ENCODE data around the gene HYPK.

Gene HYPK

GRCh38 chr15:43772624-43773023 is 27.8 kb upstream of the HYPK start:
- no peak for DNase-seq (ENCODE audit: low spot score)
- no peak for TF ChIP-seq CTCF (conservative IDR thresholded peaks at IDR 0.05; ENCODE audit: low read depth)
- POLR2A ChIA-PET (ENCODE audit: low non-redundant PET): no interaction called here
- H3K27ac ChIP-seq: no peak overlapping the region
- CTCF ChIA-PET: interaction anchor here (0.6 to 0.7 kb wide), 2 partner anchors 20 to 315 kb away, joined by 3 read pairs; no protein-coding TSS in a partner anchor

GRCh38 chr15:43774062-43774461 is 26.3 kb upstream of the HYPK start:
- POLR2A ChIA-PET (ENCODE audit: low non-redundant PET): no interaction called here
- no peak for TF ChIP-seq CTCF (conservative IDR thresholded peaks at IDR 0.05; ENCODE audit: low read depth)
- H3K27ac ChIP-seq: peak overlapping the region; percentile 39
- CTCF ChIA-PET: no interaction called here
- DNase-seq (ENCODE audit: low spot score): no peak

- peak; percentile 71 for TF ChIP-seq CTCF (conservative IDR thresholded peaks at IDR 0.05; ENCODE audit: low read depth)
- ChIA-PET CTCF (interaction anchor here (0.7 kb wide), 1 partner anchor 21 kb away, joined by 4 read pairs; no protein-coding TSS in a partner anchor), POLR2A (ENCODE audit: low non-redundant PET) (no interaction called here)
- peak; percentile 66 for DNase-seq (ENCODE audit: low spot score)
- peak overlapping the region; percentile 93 for H3K27ac ChIP-seq
These were observed 24.9 kb upstream of the HYPK start for GRCh38 chr15:43775411-43775965.

- H3K27ac ChIP-seq: peak overlapping the region; percentile 93
- DNase-seq (ENCODE audit: low spot score): no peak
- ChIA-PET CTCF (interaction anchor here (1.7 kb wide), 1 partner anchor 335 kb away, joined by 5 read pairs; no protein-coding TSS in a partner anchor), POLR2A (ENCODE audit: low non-redundant PET) (interaction anchor here (0.6 to 0.8 kb wide), 2 partner anchors 12 to 30 kb away, joined by 3 to 10 read pairs; no protein-coding TSS in a partner anchor)
- TF ChIP-seq CTCF (conservative IDR thresholded peaks at IDR 0.05; ENCODE audit: low read depth): no peak
These were observed 24.2 kb upstream of the HYPK start for GRCh38 chr15:43776101-43776717.

GRCh38 chr15:43776718-43777266 is 23.6 kb upstream of the HYPK start, which contains the start of gene ELL3:
Gene ELL3, minus strand, starts transcription at chr15:43776966. Its CDS starts 65 bp downstream, at chr15:43776901.
- POLR2A ChIA-PET (ENCODE audit: low non-redundant PET): interaction anchor here (0.5 to 1.0 kb wide), 4 partner anchors 9 to 33 kb away, joined by 3 to 10 read pairs (median 4); no protein-coding TSS in a partner anchor
- CTCF ChIA-PET: interaction anchor here (0.6 to 1.7 kb wide), 3 partner anchors 13 to 394 kb away, joined by 3 to 5 read pairs (median 4); no protein-coding TSS in a partner anchor
- TF ChIP-seq CTCF (conservative IDR thresholded peaks at IDR 0.05; ENCODE audit: low read depth): no peak
- peak; percentile 83 for DNase-seq (ENCODE audit: low spot score)
- peak within 1 kb of the TSS; percentile 93 for H3K27ac ChIP-seq

GRCh38 chr15:43777267-43777914 is 23.0 kb upstream of the HYPK start:
- CTCF ChIA-PET: interaction anchor here (0.6 to 1.7 kb wide), 3 partner anchors 13 to 394 kb away, joined by 3 to 5 read pairs (median 4); no protein-coding TSS in a partner anchor

More at GRCh38 chr15:43777267-43777914, 23.0 kb upstream of the HYPK start:
- POLR2A ChIA-PET (ENCODE audit: low non-redundant PET): interaction anchor here (0.5 to 1.0 kb wide), 3 partner anchors 9 to 34 kb away, joined by 4 to 10 read pairs (median 5); no protein-coding TSS in a partner anchor
- H3K27ac ChIP-seq: peak overlapping the region; percentile 93
- peak; percentile 95 for TF ChIP-seq CTCF (conservative IDR thresholded peaks at IDR 0.05; ENCODE audit: low read depth)
- DNase-seq (ENCODE audit: low spot score): peak; percentile 65

Measured in RWPE1 (cell line).